Neutrophil (primary cell): ENCODE data around the gene SLMAP.
"Not testable (repeated sequence)": the region's sequence is repeated elsewhere in the genome, so short reads cannot be mapped to it uniquely, and the experiment has no call there.

Experiments used
- H3K27ac ChIP-seq: fragments of 200-600 bp; sonication (generic); 2 replicates; pipeline ENCODE4 v1.5.1; 2016; ENCODE audit warnings: mild to moderate bottlenecking, moderate library complexity
- H3K27me3 ChIP-seq: fragments of 200-600 bp; sonication (generic); 2 replicates; pipeline ENCODE4 v1.6.0; 2016; ENCODE audit warnings: mild to moderate bottlenecking
- H3K36me3 ChIP-seq: fragments of 200-600 bp; sonication (generic); 2 replicates; pipeline ENCODE4 v1.5.1; 2017
- H3K4me1 ChIP-seq, 2 experiments: fragments of 200-600 bp in 1 of 2; sonication (generic) in 1 of 2; 1 replicate in 1 of 2; 2 replicates in 1 of 2; pipeline versions ENCODE4 v1.5.1 to v1.6.1; 2013 to 2016; ENCODE audit warnings: low read depth in 1 of 2, low read length in 1 of 2, mild to moderate bottlenecking in 1 of 2, moderate library complexity in 1 of 2; ENCODE audit not compliant: control insufficient read depth in 1 of 2, insufficient read depth in 1 of 2
- H3K4me3 ChIP-seq, 2 experiments: fragments of 200-600 bp in 1 of 2; sonication (generic) in 1 of 2; 1 replicate in 1 of 2; 2 replicates in 1 of 2; pipeline ENCODE4 v1.5.1; 2013 to 2016; ENCODE audit warnings: low read depth in 1 of 2, low read length in 1 of 2, mild to moderate bottlenecking in 1 of 2, moderate library complexity in 1 of 2
- H3K9me3 ChIP-seq: fragments of 200-600 bp; sonication (generic); 2 replicates; pipeline ENCODE4 v1.5.1; 2016
- CTCF ChIP-seq: fragments of 200-600 bp; sonication (generic); IDR thresholded peaks from 2 replicates; pipeline ENCODE4 v1.5.1; 2016; ENCODE audit warnings: antibody characterized with exemption

Gene SLMAP

DNA sequence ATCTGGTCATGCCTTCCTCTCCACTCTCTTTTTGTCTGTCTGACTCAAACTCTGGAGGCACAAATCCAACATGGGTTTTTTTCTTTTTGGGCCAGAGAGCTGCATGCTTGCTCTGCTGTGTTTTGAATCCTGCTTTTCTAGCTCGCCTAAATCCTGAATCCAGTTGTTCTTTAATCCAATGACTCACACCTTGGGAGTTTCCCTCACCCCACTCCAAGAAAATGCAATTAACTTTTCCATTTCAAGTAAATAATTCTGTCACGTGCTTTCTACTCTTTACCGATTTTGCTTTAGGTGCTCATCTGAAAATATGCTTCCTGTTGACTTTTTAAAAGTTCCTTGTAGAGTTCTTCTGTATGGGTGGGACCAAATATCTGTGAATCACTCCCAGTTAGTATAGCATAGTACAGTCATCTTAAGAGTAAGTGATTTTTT lies 47.6 kb downstream of the SLMAP start:
- peaks cover 7 to 14% of the 10 kb centered on the region in 2 experiments for H3K4me1 ChIP-seq
- no peaks in the 10 kb centered on the region for H3K9me3 ChIP-seq
- H3K27ac ChIP-seq = peak overlapping the region; percentile 43
- no peaks in the 10 kb centered on the region for H3K36me3 ChIP-seq
- no peak for TF ChIP-seq CTCF
- H3K27me3 ChIP-seq = no peaks in the 10 kb centered on the region
- H3K4me3 ChIP-seq = no peak overlapping the region

- Histone ChIP-seq H3K36me3 (no peaks in the 10 kb centered on the region), H3K27me3 (no peaks in the 10 kb centered on the region), H3K9me3 (no peaks in the 10 kb centered on the region), H3K4me3 (no peak overlapping the region), H3K27ac (peak overlapping the region; percentile 30), H3K4me1 (peaks cover 7 to 14% of the 10 kb centered on the region in 2 experiments)
- no peak for TF ChIP-seq CTCF
Measured at GRCh38 chr3:57805266-57805665, 49.2 kb downstream of the SLMAP start.

DNA sequence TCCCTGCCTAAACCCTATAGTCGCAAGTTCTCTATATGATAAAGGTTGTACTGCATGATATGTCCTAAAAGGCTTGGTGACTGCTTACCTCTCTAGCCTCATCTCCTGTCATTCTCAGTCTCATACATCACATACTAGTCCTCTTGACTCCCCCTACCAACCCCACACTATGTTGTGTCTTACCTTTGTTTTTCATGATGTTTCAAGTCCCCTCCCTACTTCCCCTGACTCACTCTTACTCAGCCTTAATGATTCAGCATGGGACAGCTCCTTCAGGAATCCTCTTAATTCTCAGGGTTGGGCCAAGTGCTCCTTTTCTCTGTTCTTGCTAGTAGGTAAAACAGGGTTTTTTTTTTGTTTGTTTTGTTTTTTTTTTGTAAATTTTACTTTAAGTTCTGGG lies 49.6 kb downstream of the SLMAP start:
- no peaks in the 10 kb centered on the region for H3K9me3 ChIP-seq
- no peak for TF ChIP-seq CTCF
- no peak overlapping the region for H3K4me3 ChIP-seq
- peaks cover 7 to 14% of the 10 kb centered on the region in 2 experiments for H3K4me1 ChIP-seq
- H3K27me3 ChIP-seq = no peaks in the 10 kb centered on the region
- no peaks in the 10 kb centered on the region for H3K36me3 ChIP-seq
- peak overlapping the region; percentile 30 for H3K27ac ChIP-seq

DNA sequence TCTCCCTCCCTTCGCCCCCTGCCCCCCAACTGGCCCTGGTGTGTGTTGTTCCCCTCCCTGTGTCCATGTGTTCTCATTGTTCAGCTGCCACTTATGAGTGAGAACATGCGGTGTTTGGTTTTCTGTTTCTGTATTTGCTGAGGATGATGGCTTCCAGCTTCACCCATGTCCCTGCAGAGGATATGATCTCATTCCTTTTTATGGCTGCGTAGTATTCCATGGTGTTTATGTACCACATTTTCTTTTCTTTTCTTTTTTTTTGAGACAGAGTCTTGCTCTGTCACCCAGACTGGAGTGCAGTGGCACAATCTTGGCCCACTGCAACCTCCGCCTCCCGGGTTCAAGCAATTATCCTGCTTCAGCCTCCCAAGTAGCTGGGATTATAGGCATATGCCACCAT lies 50.1 kb downstream of the SLMAP start:
- H3K4me1 ChIP-seq = peaks cover 7 to 14% of the 10 kb centered on the region in 2 experiments
- not testable (repeated sequence) for H3K27ac ChIP-seq, H3K9me3 ChIP-seq, H3K27me3 ChIP-seq, H3K4me3 ChIP-seq, H3K36me3 ChIP-seq

GRCh38 chr3:57808961-57809608 lies 53.0 kb downstream of the SLMAP start:
- no peak for TF ChIP-seq CTCF
- Histone ChIP-seq H3K36me3 (no peaks in the 10 kb centered on the region), H3K4me3 (no peak overlapping the region), H3K4me1 (no peaks in the 10 kb centered on the region), H3K27ac (no peak overlapping the region), H3K9me3 (no peaks in the 10 kb centered on the region), H3K27me3 (no peaks in the 10 kb centered on the region)

DNA sequence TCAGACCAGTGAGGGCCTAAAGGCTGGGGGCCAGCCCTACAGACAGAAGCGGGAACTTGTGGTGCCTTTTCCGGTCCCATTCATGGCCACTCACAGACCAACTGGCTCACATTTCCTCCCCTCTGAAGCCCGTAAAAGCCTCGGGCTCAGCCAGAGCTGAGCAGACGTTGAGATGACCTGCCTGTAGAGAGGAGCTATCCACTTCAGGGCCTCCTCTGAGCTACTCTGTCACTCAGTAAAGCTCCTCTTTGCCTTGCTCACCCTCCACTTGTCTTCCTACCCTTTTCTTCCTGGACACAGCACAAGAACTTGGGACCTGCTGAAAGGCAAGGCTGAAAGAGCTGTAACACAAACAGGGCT lies 53.5 kb downstream of the SLMAP start:
- H3K4me3 ChIP-seq = no peak overlapping the region
- H3K27ac ChIP-seq = no peak overlapping the region
- peaks cover 0 to 1% of the 10 kb centered on the region in 2 experiments for H3K4me1 ChIP-seq
- no peaks in the 10 kb centered on the region for H3K27me3 ChIP-seq
- no peak for TF ChIP-seq CTCF
- H3K9me3 ChIP-seq = no peaks in the 10 kb centered on the region
- H3K36me3 ChIP-seq = no peaks in the 10 kb centered on the region
